ENCODE results near the gene SLC22A3. TPM values are rescaled to one million over a fixed set of nuclear protein-coding genes. Genes with fewer than 3 reads are reported as not detected.
A peak's percentile ranks its signal among the peaks of the same experiment; 100 is the strongest.

The SLC22A3 gene
- total RNA-seq, 4 donors from 2014 or later, result 49.5 to 75.4 (median 58.2) TPM

DNA sequence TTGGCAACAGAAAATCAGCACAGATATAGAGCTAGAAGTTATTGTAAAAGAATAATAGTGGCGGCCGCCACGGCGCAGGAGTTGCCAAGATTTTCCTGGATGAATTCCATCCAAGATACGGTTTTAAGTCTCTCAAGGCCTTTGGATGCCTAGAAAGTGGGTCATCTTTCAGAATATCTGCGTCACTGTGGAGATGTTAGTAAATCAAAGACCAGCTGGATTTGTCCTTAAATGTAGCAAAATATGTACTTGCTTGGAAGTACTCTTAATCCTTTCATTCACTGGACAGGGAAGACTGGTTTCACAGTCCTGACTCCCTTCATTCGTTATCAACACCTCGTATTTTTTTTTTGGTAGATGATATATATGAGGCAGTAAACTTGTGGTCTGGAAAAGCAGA, 83.0 kb downstream of the SLC22A3 start:
- Histone ChIP-seq H3K9me3 (no peaks in the 10 kb centered on the region), H3K27ac (peak overlapping the region; percentile 53 to 82 (median 70)), H3K36me3 (no peaks in the 10 kb centered on the region), H3K4me3 (no peak overlapping the region), H3K4me1 (peaks cover 48 to 52% of the 10 kb centered on the region in 2 donors), H3K27me3 (no peaks in the 10 kb centered on the region)
- ATAC-seq, result peak; percentile 74 to 78
- no peak for TF ChIP-seq POLR2A (IDR thresholded peaks at IDR 0.05)
- TF ChIP-seq CTCF (IDR thresholded peaks at IDR 0.05 in 4 of 5, conservative IDR thresholded peaks at IDR 0.05 in 1 of 5), result no peak
- intact Hi-C loops (cut with DNase I; ENCODE audit: low total_unique reads) (loop anchor here (5.0 kb wide), 1 partner anchor 94 kb away; no protein-coding TSS in a partner anchor), in situ Hi-C loops (cut with MboI; ENCODE audit: low sequenced_read_pairs in 4 of 4) (loop anchor here in 1 of 4 donors (25.0 kb wide), 1 partner anchor 294 kb away; no protein-coding TSS in a partner anchor)
- DNase-seq, result peak; percentile 14 to 65

DNA sequence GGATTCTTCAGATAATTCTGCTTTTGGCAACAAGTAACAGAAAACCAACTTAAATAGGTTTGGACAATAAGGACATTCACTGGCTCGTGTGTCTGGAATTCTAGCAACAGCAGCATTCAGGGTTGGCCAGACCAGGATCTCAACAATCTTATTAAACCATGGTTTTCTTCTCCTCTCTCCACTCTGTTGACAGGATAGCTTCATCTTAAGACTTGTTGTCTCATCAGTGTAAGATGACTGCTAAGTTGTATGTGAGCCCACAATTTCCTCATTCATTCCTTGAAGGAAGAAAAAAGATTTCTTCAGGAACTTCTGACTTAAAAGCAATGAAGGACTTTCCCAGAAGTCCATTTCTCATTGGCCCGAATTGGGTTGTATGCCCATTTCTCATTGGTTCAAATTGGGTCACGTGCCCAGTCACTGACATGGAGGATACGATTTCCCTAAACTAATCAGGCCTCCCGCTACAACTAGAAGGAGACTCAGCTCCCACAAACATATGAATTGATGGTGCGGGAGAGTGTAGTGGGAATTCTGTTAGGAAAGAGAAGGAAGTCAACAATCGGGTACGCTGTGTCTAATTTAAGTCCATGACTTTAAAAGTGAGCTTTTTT, 83.7 kb downstream of the SLC22A3 start:
- intact Hi-C loops (cut with DNase I; ENCODE audit: low total_unique reads), result loop anchor here (5.0 kb wide), 1 partner anchor 95 kb away; no protein-coding TSS in a partner anchor
- no peaks in the 10 kb centered on the region for H3K36me3 ChIP-seq
- H3K9me3 ChIP-seq, result no peaks in the 10 kb centered on the region
- DNase-seq (no peak), ATAC-seq (peak; percentile 27 to 64)
- H3K4me3 ChIP-seq, result no peak overlapping the region
- in situ Hi-C loops (cut with MboI; ENCODE audit: low sequenced_read_pairs in 4 of 4), result loop anchor here in 1 of 4 donors (25.0 kb wide), 1 partner anchor 295 kb away; no protein-coding TSS in a partner anchor
- peaks cover 47 to 48% of the 10 kb centered on the region in 2 donors for H3K4me1 ChIP-seq
- H3K27ac ChIP-seq, result peak overlapping the region; percentile 46 to 82 (median 70)
- H3K27me3 ChIP-seq, result no peaks in the 10 kb centered on the region
- TF ChIP-seq CTCF (IDR thresholded peaks at IDR 0.05 in 4 of 5, conservative IDR thresholded peaks at IDR 0.05 in 1 of 5) (no peak), POLR2A (IDR thresholded peaks at IDR 0.05) (no peak)

GRCh38 chr6:160435935-160436334, 87.8 kb downstream of the SLC22A3 start:
- Histone ChIP-seq H3K27ac (peak overlapping the region in 1 of 4 donors; percentile 14), H3K4me3 (no peak overlapping the region), H3K4me1 (peaks cover 8 to 10% of the 10 kb centered on the region in 2 donors), H3K27me3 (no peaks in the 10 kb centered on the region), H3K9me3 (no peaks in the 10 kb centered on the region), H3K36me3 (no peaks in the 10 kb centered on the region)
- TF ChIP-seq CTCF (IDR thresholded peaks at IDR 0.05 in 4 of 5, conservative IDR thresholded peaks at IDR 0.05 in 1 of 5) (no peak), POLR2A (IDR thresholded peaks at IDR 0.05) (no peak)
- ATAC-seq (no peak), DNase-seq (no peak)
- intact Hi-C loops (cut with DNase I; ENCODE audit: low total_unique reads), result no loop called here
- in situ Hi-C loops (cut with MboI; ENCODE audit: low sequenced_read_pairs in 4 of 4), result loop anchor here in 1 of 4 donors (25.0 kb wide), 1 partner anchor 299 kb away; no protein-coding TSS in a partner anchor

GRCh38 chr6:160437154-160437553, 89.0 kb downstream of the SLC22A3 start:
- Histone ChIP-seq H3K36me3 (no peaks in the 10 kb centered on the region), H3K27ac (no peak overlapping the region), H3K4me3 (no peak overlapping the region), H3K4me1 (no peaks in the 10 kb centered on the region), H3K27me3 (no peaks in the 10 kb centered on the region), H3K9me3 (no peaks in the 10 kb centered on the region)
- no peak for DNase-seq
- intact Hi-C loops (cut with DNase I; ENCODE audit: low total_unique reads) (no loop called here), in situ Hi-C loops (cut with MboI; ENCODE audit: low sequenced_read_pairs in 4 of 4) (loop anchor here in 1 of 4 donors (25.0 kb wide), 1 partner anchor 300 kb away; no protein-coding TSS in a partner anchor)
- ATAC-seq, result no peak
- TF ChIP-seq CTCF (IDR thresholded peaks at IDR 0.05 in 4 of 5, conservative IDR thresholded peaks at IDR 0.05 in 1 of 5) (no peak), POLR2A (IDR thresholded peaks at IDR 0.05) (no peak)
